IPS-NIHi11 (cell line): ENCODE results near the gene RAPGEF1.
"Not testable (repeated sequence)": the region's sequence is repeated elsewhere in the genome, so short reads cannot be mapped to it uniquely, and the experiment has no call there.

Experiments used
- DNase-seq: peaks from one replicate; pipeline ENCODE4 v3.0.0; 2012; ENCODE audit warnings: mixed read lengths, low spot score

Gene RAPGEF1

GRCh38 chr9:131670247-131671132 lies 69.4 kb downstream of the RAPGEF1 start:
- DNase-seq = no peak

- no peak for DNase-seq
Measured at GRCh38 chr9:131669269-131670157, 70.4 kb downstream of the RAPGEF1 start.

GRCh38 chr9:131668439-131669268 lies 71.2 kb downstream of the RAPGEF1 start:
- no peak for DNase-seq

- no peak for DNase-seq
Measured at GRCh38 chr9:131668057-131668438, 71.8 kb downstream of the RAPGEF1 start.

GRCh38 chr9:131667576-131667975 lies 72.3 kb downstream of the RAPGEF1 start:
- no peak for DNase-seq

GRCh38 chr9:131666774-131667173 lies 73.1 kb downstream of the RAPGEF1 start:
- DNase-seq = no peak

- no peak for DNase-seq
Measured at GRCh38 chr9:131666029-131666428, 73.8 kb downstream of the RAPGEF1 start.

- no peak for DNase-seq
Measured at GRCh38 chr9:131663288-131663687, 76.6 kb downstream of the RAPGEF1 start.

GRCh38 chr9:131662289-131662621 lies 77.6 kb downstream of the RAPGEF1 start:
- DNase-seq = not testable (repeated sequence)

GRCh38 chr9:131661568-131662288 lies 78.1 kb downstream of the RAPGEF1 start:
- DNase-seq = no peak

- DNase-seq = peak; percentile 55
Measured at GRCh38 chr9:131660466-131661405, 79.1 kb downstream of the RAPGEF1 start.

- no peak for DNase-seq
Measured at GRCh38 chr9:131658377-131659129, 81.3 kb downstream of the RAPGEF1 start.

- no peak for DNase-seq
Measured at GRCh38 chr9:131657940-131658339, 81.9 kb downstream of the RAPGEF1 start.

GRCh38 chr9:131657456-131657855 lies 82.4 kb downstream of the RAPGEF1 start:
- DNase-seq = no peak

- no peak for DNase-seq
Measured at GRCh38 chr9:131657037-131657377, 82.9 kb downstream of the RAPGEF1 start.

GRCh38 chr9:131656356-131657036 lies 83.4 kb downstream of the RAPGEF1 start:
- no peak for DNase-seq

GRCh38 chr9:131654369-131654768 lies 85.5 kb downstream of the RAPGEF1 start:
- DNase-seq = not testable (repeated sequence)

GRCh38 chr9:131651599-131651998 lies 88.3 kb downstream of the RAPGEF1 start:
- no peak for DNase-seq

- no peak for DNase-seq
Measured at GRCh38 chr9:131651160-131651559, 88.7 kb downstream of the RAPGEF1 start.
